Urinary bladder (tissue), 4 donors: ENCODE data around the gene SLC22A15. TPM values are rescaled to one million over a fixed set of nuclear protein-coding genes. Genes with fewer than 3 reads are reported as not detected.

Experiments
- DNase-seq: peaks from one replicate; pipeline ENCODE4 v3.0.0-alpha.2; 2015; ENCODE audit errors: extremely low spot score
- H3K27ac ChIP-seq: one replicate; pipeline ENCODE4 v1.5.1; 2013; ENCODE audit warnings: low read depth, mild to moderate bottlenecking, moderate library complexity
- H3K36me3 ChIP-seq: one replicate; pipeline ENCODE4 v1.6.1; 2013; ENCODE audit warnings: mild to moderate bottlenecking, moderate library complexity; ENCODE audit not compliant: insufficient read depth
- H3K4me1 ChIP-seq: one replicate; pipeline ENCODE4 v1.6.1; 2013; ENCODE audit warnings: mild to moderate bottlenecking, moderate library complexity; ENCODE audit not compliant: insufficient read depth
- H3K4me3 ChIP-seq: one replicate; pipeline ENCODE4 v1.5.1; 2013; ENCODE audit warnings: low read depth, low read length
- WGBS: extraction: QIAGEN DNeasy Blood & Tissue Kit; methylation state at CpG from one replicate; pipeline ENCODE4 v1.1.7; 2013; 5-methylcytosine and 5-hydroxymethylcytosine counted together
- polyA plus RNA-seq: library from polyadenylated mRNA; stranded (reverse); fragments of 200-250 nt; gene quantifications from one replicate; pipeline ENCODE4 v1.2.3, GENCODE V29; 2013
- total RNA-seq: library from RNA; depleted of rRNA; stranded (reverse); fragments of >200 nt; gene quantifications from one replicate; pipeline ENCODE4 v1.2.3, GENCODE V29; 2014
- donor health status: healthy with polysubstance abuse.
- donor health status: healthy.

The SLC22A15 gene
- total and polyA plus RNA-seq, 2 donors = 1.5 to 6.6 TPM

DNA sequence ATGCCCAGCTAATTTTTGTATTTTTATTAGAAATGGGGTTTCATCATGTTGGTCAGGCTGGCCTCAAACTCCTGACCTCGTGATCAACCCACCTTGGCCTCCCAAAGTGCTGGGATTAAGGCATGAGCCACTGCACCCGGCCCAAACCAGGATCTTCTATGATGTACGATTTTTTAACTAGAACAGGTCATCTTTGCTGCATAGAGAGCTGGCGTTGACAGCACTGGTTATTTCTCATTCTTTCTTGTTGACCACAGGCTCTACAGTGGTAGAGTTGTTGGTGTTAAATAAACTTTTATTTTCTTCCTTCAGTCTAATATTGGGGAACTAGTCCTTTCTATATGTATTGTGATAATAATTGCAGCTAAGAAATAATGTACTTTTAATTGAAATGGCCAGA lies 131.1 kb downstream of the SLC22A15 start:
- no peak overlapping the region for H3K4me3 ChIP-seq
- H3K4me1 ChIP-seq = no peaks in the 10 kb centered on the region
- no peak for DNase-seq
- no peak overlapping the region for H3K27ac ChIP-seq
- no peaks in the 10 kb centered on the region for H3K36me3 ChIP-seq
- 80% methylated on average over 4 of the region's 4 CpGs for whole genome bisulfite sequencing

DNA sequence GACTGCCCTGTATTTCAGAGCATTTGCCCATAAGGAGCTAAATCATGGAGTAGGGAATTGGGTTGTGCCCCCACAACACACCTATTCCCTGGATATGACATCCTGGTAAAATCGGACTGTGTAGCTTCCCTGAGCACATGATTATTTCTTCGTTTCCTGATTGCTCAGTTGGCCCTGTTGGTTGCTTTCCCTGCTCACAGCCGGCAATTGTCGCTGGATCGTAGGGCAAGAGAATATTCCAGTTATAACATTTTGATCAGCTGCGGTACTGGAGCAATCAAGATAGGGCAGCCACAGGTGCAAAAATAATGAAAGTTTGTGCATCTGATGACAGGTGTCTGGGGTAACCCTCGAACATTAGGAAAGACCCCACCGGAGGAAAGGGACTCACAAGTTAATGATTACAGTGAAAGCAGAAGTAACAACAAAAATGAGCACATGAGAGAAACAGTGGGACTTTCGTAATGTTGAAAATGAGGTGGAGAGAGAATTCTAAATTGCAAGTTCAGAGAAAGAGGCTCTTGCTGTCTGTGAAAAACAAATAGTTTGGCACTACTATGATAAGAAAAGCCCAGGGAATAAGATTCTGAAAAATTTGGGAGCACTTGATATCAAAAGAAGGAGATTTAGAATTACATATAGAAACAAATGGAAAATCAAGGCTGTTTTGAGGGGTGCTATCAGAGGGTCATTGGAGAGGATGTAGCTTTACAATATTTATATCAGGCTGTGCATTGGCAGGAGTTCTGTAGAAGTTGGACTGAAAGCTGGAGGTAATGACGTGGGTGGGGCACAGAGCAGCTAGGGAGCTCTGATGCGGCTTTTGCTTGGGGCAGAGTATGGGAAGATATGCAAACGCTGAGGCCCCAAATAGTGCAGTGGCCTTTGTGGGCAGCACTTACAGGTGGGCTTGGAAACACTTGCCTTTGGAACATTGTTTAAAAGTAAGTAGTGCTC lies 134.5 kb downstream of the SLC22A15 start, which contains the start of gene MAB21L3:
TSS of gene MAB21L3 (plus strand) at position 833 of the 957 bp plus-strand sequence. CDS start 1,217 bp downstream, outside the sequence.
- no peak within 1 kb of the TSS for H3K4me3 ChIP-seq
- no peak for DNase-seq
- peak within 1 kb of the TSS; percentile 7 for H3K27ac ChIP-seq
- H3K4me1 ChIP-seq = no peaks in the 10 kb centered on the region
- H3K36me3 ChIP-seq = no peaks in the 10 kb centered on the region
- WGBS = 56% methylated on average over 12 of the region's 12 CpGs

DNA sequence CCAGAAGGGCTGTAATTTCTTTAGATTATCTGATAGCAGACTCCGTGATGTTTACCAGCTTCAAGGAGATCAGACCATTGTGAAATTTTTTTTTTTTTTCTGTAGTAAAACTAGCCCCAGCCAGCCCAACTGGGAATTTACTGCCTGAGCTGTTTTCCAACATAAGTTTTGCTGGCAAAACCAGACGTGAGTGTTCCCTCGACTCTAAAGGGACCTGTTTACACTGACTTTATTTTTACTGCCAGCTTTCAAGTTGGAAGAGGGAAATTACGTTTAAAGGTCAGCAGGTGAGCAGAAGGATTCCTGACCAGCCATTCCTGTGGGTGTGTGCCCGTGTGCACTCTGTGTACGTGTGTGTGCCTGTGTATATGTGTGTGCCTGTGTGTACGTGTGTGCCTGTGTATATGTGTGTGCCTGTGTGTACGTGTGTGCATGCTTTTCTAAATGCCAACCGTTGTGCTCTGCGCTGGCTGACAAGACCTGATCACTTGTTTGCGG lies 135.3 kb downstream of the SLC22A15 start:
- H3K4me3 ChIP-seq = no peak overlapping the region
- 33% methylated on average over 11 of the region's 11 CpGs for whole genome bisulfite sequencing
- H3K4me1 ChIP-seq = no peaks in the 10 kb centered on the region
- H3K36me3 ChIP-seq = no peaks in the 10 kb centered on the region
- H3K27ac ChIP-seq = peak overlapping the region; percentile 7
- DNase-seq = peak; percentile 35

DNA sequence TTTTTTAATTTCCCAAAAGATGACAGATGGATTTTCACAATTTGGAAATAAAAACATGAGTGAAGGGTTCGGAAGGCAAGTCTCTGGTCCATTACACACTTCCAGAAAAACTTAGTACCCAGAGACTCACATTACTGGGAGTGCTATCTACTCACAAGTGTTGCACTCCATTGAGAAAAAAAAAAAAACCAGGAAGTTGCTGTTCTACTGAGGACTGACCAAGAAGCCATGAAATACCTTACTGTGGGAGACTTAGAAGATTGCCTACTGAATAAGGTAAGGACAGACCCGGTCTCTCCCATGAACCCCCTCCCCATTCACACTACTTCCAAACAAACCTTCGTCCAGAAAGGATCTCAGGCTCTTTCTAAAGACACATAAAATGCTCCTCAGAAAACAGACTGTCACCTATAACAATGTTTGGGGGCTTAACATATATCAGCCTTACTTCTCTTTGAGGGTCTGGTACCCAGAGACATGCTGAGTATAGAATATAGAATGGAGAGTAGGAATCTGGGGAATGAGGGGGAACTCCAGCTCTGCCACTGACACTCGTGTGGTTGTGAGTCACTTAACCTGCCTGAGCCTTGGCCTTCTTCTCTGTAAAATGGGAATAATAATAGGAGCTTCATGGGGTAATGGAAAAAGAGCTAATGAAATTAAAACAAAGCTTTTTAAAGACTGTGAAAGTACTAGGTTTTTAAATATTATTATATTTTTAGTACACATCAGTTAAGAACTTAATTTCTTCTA lies 136.3 kb downstream of the SLC22A15 start:
- Histone ChIP-seq H3K4me1 (no peaks in the 10 kb centered on the region), H3K27ac (no peak overlapping the region), H3K4me3 (no peak overlapping the region), H3K36me3 (no peaks in the 10 kb centered on the region)
- no peak for DNase-seq
- 69% methylated on average over 4 of the region's 4 CpGs for WGBS

DNA sequence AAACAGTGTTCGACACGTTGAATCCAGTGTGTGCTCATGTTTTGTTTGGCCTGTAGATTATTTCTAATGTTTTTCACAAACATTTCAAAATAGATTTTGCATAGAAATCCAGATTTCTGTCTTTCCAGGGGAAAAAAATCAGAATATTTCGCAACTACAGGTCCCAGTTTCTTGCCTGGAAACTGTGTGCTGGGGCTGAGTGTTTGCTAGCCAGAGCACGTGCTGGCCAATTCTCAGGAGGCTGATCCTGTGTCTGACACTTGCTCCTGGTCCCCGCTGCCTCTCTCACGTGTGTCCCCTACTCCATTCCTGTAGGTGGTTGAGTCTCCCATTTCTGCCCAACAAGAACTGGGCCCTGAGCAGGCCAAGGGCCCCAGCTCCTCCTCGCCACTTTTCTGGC lies 137.3 kb downstream of the SLC22A15 start:
- WGBS = 69% methylated on average over 7 of the region's 7 CpGs
- DNase-seq = no peak
- no peaks in the 10 kb centered on the region for H3K4me1 ChIP-seq
- no peak overlapping the region for H3K27ac ChIP-seq
- no peaks in the 10 kb centered on the region for H3K36me3 ChIP-seq
- H3K4me3 ChIP-seq = no peak overlapping the region

DNA sequence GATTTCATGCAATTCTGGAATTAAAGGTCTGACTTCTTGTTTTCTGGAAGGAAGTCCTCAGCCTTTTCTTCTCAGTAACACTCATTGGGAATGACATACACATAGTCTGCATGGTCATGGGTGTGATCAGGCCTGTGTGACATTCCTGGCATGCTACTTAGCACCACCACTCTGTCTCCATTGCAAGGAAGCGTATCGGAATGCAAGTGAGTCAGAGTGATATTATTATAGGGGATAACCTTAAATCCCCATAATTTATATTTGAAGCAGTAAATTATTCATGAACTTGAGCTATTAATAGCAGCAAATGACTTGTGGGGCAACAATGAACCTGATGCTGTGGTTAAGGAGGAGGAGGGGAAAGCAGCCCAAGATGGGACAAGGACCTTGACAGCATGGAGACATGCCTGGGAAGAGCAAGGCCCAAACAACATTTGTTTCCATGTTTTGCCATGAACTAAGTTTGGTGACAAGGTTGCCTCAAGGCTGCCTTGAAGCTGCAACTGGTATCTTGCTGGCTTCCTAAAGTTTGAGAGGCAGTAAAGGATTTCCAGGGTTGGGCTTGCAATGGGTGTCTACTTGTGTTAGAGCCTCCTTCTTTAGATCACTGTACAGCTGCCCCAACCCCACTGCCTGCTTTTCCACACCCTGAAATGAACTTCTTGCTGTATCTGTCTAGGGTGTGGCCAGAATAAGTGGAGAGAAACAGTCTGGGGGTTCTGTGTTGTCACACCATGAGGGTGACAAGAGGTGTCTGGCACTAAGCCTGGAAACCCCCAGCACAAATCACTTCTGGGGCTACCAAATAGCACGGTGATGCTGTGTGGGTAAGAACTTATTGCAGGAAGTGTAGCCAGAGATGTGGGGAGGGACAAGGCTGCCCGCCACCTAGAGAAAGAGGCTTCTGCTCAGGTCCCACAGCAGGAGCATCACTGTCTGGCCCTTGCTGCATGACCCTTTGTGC lies 139.4 kb downstream of the SLC22A15 start:
- H3K27ac ChIP-seq = no peak overlapping the region
- no peaks in the 10 kb centered on the region for H3K4me1 ChIP-seq
- 58% methylated on average over 4 of the region's 4 CpGs for WGBS
- no peaks in the 10 kb centered on the region for H3K36me3 ChIP-seq
- DNase-seq = no peak
- no peak overlapping the region for H3K4me3 ChIP-seq

DNA sequence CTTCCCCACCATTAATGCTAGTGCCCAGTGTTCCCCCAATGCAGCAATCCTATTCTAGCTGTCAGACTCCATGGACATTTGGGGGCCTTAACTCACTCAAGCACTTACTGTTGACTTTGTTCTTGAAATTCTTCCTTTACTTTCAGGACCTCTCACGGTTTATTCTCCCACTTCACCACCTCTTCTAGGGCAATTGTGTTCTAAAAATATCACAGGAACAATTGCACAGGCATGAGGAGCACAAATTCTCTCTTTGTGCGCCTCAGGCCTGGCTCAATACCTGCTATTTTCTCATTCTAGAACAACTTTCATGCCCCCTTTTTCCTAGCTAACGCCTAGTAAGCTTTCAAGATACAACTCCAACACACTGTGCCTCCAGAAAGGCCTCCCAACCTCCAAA lies 142.2 kb downstream of the SLC22A15 start:
- no peak for DNase-seq
- H3K4me1 ChIP-seq = no peaks in the 10 kb centered on the region
- WGBS = 78% methylated on average over 3 of the region's 3 CpGs
- no peaks in the 10 kb centered on the region for H3K36me3 ChIP-seq
- no peak overlapping the region for H3K4me3 ChIP-seq
- H3K27ac ChIP-seq = no peak overlapping the region

Other genes starting within 250 kb of the SLC22A15 start
- 75.2 TPM for gene CASQ2, start 207.8 kb upstream of the SLC22A15 start, total RNA-seq
- gene CASQ2, start 207.8 kb upstream of the SLC22A15 start, polyA plus RNA-seq = 111 TPM
- gene NHLH2, start 135.4 kb upstream of the SLC22A15 start, total RNA-seq = not detected
- not detected for gene NHLH2, start 135.4 kb upstream of the SLC22A15 start, polyA plus RNA-seq
- 3.2 TPM for gene MAB21L3, start 134.9 kb downstream of the SLC22A15 start, total RNA-seq
- 0.76 TPM for gene MAB21L3, start 134.9 kb downstream of the SLC22A15 start, polyA plus RNA-seq